Measurements from ENCODE around the gene KCNB1.

KCNB1 gene

GRCh38 chr20:49405696-49406095 is 76.8 kb downstream of the KCNB1 start:
- DNase-seq = no peak

- no peak for DNase-seq
Measured at GRCh38 chr20:49405062-49405683, 77.3 kb downstream of the KCNB1 start.

GRCh38 chr20:49404461-49404860 is 78.0 kb downstream of the KCNB1 start:
- no peak for DNase-seq

- DNase-seq = no peak
Measured at GRCh38 chr20:49403911-49404310, 78.6 kb downstream of the KCNB1 start.

- no peak for DNase-seq
Measured at GRCh38 chr20:49403012-49403411, 79.5 kb downstream of the KCNB1 start.

- no peak for DNase-seq
Measured at GRCh38 chr20:49400904-49401303, 81.6 kb downstream of the KCNB1 start.

GRCh38 chr20:49400410-49400809 is 82.1 kb downstream of the KCNB1 start:
- DNase-seq = no peak

GRCh38 chr20:49399329-49399728 is 83.1 kb downstream of the KCNB1 start:
- DNase-seq = no peak

- no peak for DNase-seq
Measured at GRCh38 chr20:49398401-49399144, 83.9 kb downstream of the KCNB1 start.

GRCh38 chr20:49397525-49397924 is 84.9 kb downstream of the KCNB1 start:
- DNase-seq = no peak

GRCh38 chr20:49396230-49396629 is 86.2 kb downstream of the KCNB1 start:
- no peak for DNase-seq

- DNase-seq = no peak
Measured at GRCh38 chr20:49395659-49396058, 86.8 kb downstream of the KCNB1 start.

GRCh38 chr20:49395183-49395582 is 87.3 kb downstream of the KCNB1 start:
- DNase-seq = no peak

GRCh38 chr20:49394757-49395156 is 87.7 kb downstream of the KCNB1 start:
- DNase-seq = no peak

- DNase-seq = no peak
Measured at GRCh38 chr20:49394264-49394663, 88.2 kb downstream of the KCNB1 start.

GRCh38 chr20:49393803-49394202 is 88.7 kb downstream of the KCNB1 start:
- no peak for DNase-seq

GRCh38 chr20:49392745-49393144 is 89.7 kb downstream of the KCNB1 start:
- no peak for DNase-seq

- DNase-seq = no peak
Measured at GRCh38 chr20:49391404-49392245, 90.8 kb downstream of the KCNB1 start.

GRCh38 chr20:49389854-49390253 is 92.6 kb downstream of the KCNB1 start:
- DNase-seq = no peak

- peak; percentile 15 for DNase-seq
Measured at GRCh38 chr20:49388744-49389143, 93.7 kb downstream of the KCNB1 start.

GRCh38 chr20:49387581-49387939 is 94.9 kb downstream of the KCNB1 start:
- no peak for DNase-seq

- DNase-seq = no peak
Measured at GRCh38 chr20:49386848-49387580, 95.5 kb downstream of the KCNB1 start.

- DNase-seq = peak; percentile 35
Measured at GRCh38 chr20:49385465-49385864, 97.0 kb downstream of the KCNB1 start.
